HCT116 (cell line): ENCODE results near the gene CDK5RAP2. TPM values are rescaled to one million over a fixed set of nuclear protein-coding genes. Genes with fewer than 3 reads are reported as not detected.

Experiments used
- ATAC-seq: fragments of 200-7000 bp; cut with Tn5 transposase; 2 replicates; pipeline ENCODE4 v1.9.1; 2020; ENCODE audit warnings: mild to moderate bottlenecking, moderate library complexity
- BruUV-seq: library from RNA; stranded (reverse); fragments of 400-500 nt; replicated peaks from 2 replicates; lab custom pipeline; 2021; lab: Mats Ljungman, UMichigan
- CTCF ChIA-PET: fragments of 300-600 bp; sonication (Branson Sonifier 250); formaldehyde crosslinking; loops from one replicate; lab custom pipeline; 2021; ENCODE audit warnings: antibody characterized with exemption; lab: Charles Lee
- POLR2A ChIA-PET: fragments of 300-600, 350-600 bp; sonication (Branson Sonifier 250); formaldehyde crosslinking; loops from one replicate; lab custom pipeline; 2021; ENCODE audit warnings: antibody characterized with exemption; lab: Charles Lee
- RAD21 ChIA-PET, 2 experiments: fragments of 300-600 bp; sonication (Branson Sonifier 250); formaldehyde crosslinking; loops; one replicate each; lab custom pipeline; 2023; ENCODE audit warnings: low total read pairs in 2 of 2; ENCODE audit not compliant: uncharacterized antibody in 2 of 2, unreplicated experiment in 2 of 2, low non-redundant PET in 1 of 2; lab: Charles Lee
- DNase-seq: peaks from one replicate; pipeline ENCODE4 v3.0.0-alpha.2; 2010; ENCODE audit warnings: low read depth, low spot score
- H2AFZ ChIP-seq: fragments of 200-600 bp; shearing (Covaris generic), sonication (generic); 2 replicates; pipeline ENCODE4 v1.6.1; 2017; ENCODE audit warnings: low read depth, mixed run types, mixed read lengths, antibody characterized with exemption, low read length; ENCODE audit not compliant: poor library complexity, severe bottlenecking
- H3K27ac ChIP-seq: 2 replicates; pipeline ENCODE4 v1.5.1; 2012; ENCODE audit warnings: low read depth, low read length
- H3K27me3 ChIP-seq: fragments of 200-600 bp; sonication (generic); 2 replicates; pipeline ENCODE4 v1.6.1; 2016; ENCODE audit warnings: mixed run types, low read length, mixed read lengths; ENCODE audit not compliant: insufficient read depth
- H3K36me3 ChIP-seq, 2 experiments: fragments of 200-500 bp in 1 of 2; fragments of 200-600 bp in 1 of 2; sonication (Bioruptor generic) in 1 of 2; sonication (generic) in 1 of 2; 2 replicates each; pipeline versions ENCODE4 v1.5.1 to v1.6.1; 2014 to 2016; ENCODE audit warnings: low read length in 2 of 2, inconsistent platforms in 1 of 2, mixed read lengths in 1 of 2, mixed run types in 1 of 2; ENCODE audit not compliant: insufficient read depth in 2 of 2, control insufficient read depth in 1 of 2
- H3K4me1 ChIP-seq, 2 experiments: fragments of 200-600 bp in 1 of 2; sonication (generic) in 1 of 2; 2 replicates each; pipeline versions ENCODE4 v1.5.1 to v1.6.1; 2012 to 2017; ENCODE audit warnings: low read length in 2 of 2, inconsistent platforms in 1 of 2, mild to moderate bottlenecking in 1 of 2, mixed read lengths in 1 of 2, mixed run types in 1 of 2, moderate library complexity in 1 of 2; ENCODE audit not compliant: insufficient read depth in 2 of 2, control insufficient read depth in 1 of 2
- H3K4me2 ChIP-seq: fragments of 200-600 bp; sonication (generic); 2 replicates; pipeline ENCODE4 v1.6.1; 2017; ENCODE audit warnings: mixed run types, low read length, mixed read lengths
- H3K4me3 ChIP-seq, 2 experiments: fragments of 200-600 bp in 1 of 2; sonication (generic) in 1 of 2; replicated peaks in 1 of 2; 2 replicates each; pipeline ENCODE4 v1.5.1; 2011 to 2016; ENCODE audit warnings: low read length in 2 of 2, control low read depth in 1 of 2, low read depth in 1 of 2, mild to moderate bottlenecking in 1 of 2, mixed read lengths in 1 of 2, mixed run types in 1 of 2
- H3K79me2 ChIP-seq: fragments of 200-600 bp; sonication (generic); 2 replicates; pipeline ENCODE4 v1.6.1; 2017; ENCODE audit warnings: mild to moderate bottlenecking, mixed run types, low read length, moderate library complexity, mixed read lengths; ENCODE audit not compliant: insufficient read depth
- H3K9ac ChIP-seq: fragments of 200-600 bp; sonication (generic); 2 replicates; pipeline ENCODE4 v1.6.1; 2016; ENCODE audit warnings: low read length, mixed read lengths
- H3K9me2 ChIP-seq: fragments of 200-600 bp; sonication (generic), shearing (Covaris generic); 2 replicates; pipeline ENCODE4 v1.6.1; 2017; ENCODE audit warnings: mixed run types, mild to moderate bottlenecking, moderate library complexity; ENCODE audit not compliant: insufficient read depth
- H3K9me3 ChIP-seq, 2 experiments: fragments of 200-500 bp in 1 of 2; fragments of 200-600 bp in 1 of 2; sonication (Bioruptor generic) in 1 of 2; sonication (generic) in 1 of 2; 2 replicates each; pipeline ENCODE4 v1.6.1; 2014 to 2017; ENCODE audit warnings: low read length in 2 of 2, mixed read lengths in 2 of 2, inconsistent platforms in 1 of 2, low read depth in 1 of 2, mild to moderate bottlenecking in 1 of 2, mixed run types in 1 of 2, moderate library complexity in 1 of 2; ENCODE audit not compliant: control insufficient read depth in 1 of 2, insufficient read depth in 1 of 2
- H4K20me1 ChIP-seq: fragments of 200-600 bp; sonication (generic), shearing (Covaris generic); 2 replicates; pipeline ENCODE4 v1.6.1; 2017; ENCODE audit warnings: mixed run types, mild to moderate bottlenecking, moderate library complexity; ENCODE audit not compliant: insufficient read depth
- CBX3 ChIP-seq: IDR thresholded peaks from 2 replicates; pipeline ENCODE4 v1.6.1; 2012; ENCODE audit warnings: low read depth
- EGR1 ChIP-seq: IDR thresholded peaks from 2 replicates; pipeline ENCODE4 v1.6.1; 2012; ENCODE audit warnings: low read depth
- ELF1 ChIP-seq: IDR thresholded peaks from 2 replicates; pipeline ENCODE4 v1.6.1; 2012; ENCODE audit warnings: low read depth, borderline replicate concordance
- JUND ChIP-seq: IDR thresholded peaks from 2 replicates; pipeline ENCODE4 v1.6.1; 2012
- POLR2A ChIP-seq: IDR thresholded peaks from 2 replicates; pipeline ENCODE4 v1.7.0; 2011; ENCODE audit warnings: borderline replicate concordance; ENCODE audit not compliant: insufficient read depth, insufficient read length; ENCODE audit errors: extremely low read depth
- RAD21 ChIP-seq: IDR thresholded peaks from 2 replicates; pipeline ENCODE4 v1.6.1; 2012; ENCODE audit warnings: low read depth, mild to moderate bottlenecking
- SIN3A ChIP-seq: IDR thresholded peaks from 2 replicates; pipeline ENCODE4 v1.6.1; 2012; ENCODE audit warnings: low read depth
- SP1 ChIP-seq: IDR thresholded peaks from 2 replicates; pipeline ENCODE4 v1.6.1; 2012; ENCODE audit warnings: low read depth
- YY1 ChIP-seq: IDR thresholded peaks from 2 replicates; pipeline ENCODE4 v1.6.1; 2011; ENCODE audit warnings: low read length, low read depth, moderate library complexity, mild to moderate bottlenecking; ENCODE audit not compliant: insufficient replicate concordance; ENCODE audit errors: extremely low read depth
- intact Hi-C: fragments of 100-400 bp; cut with micrococcal nuclease; formaldehyde crosslinking; loops from 2 replicates; pipeline ENCODE4 v1.10.0; 2022
- total RNA-seq: library from RNA; stranded (reverse); gene quantifications from one replicate; pipeline ENCODE4 v1.2.1, GENCODE V29; 2021; ENCODE audit not compliant: unreplicated experiment
- TF ChIP-seq, protein P1 (sequence below): IDR thresholded peaks from 2 replicates; pipeline ENCODE4 v1.6.1; 2012; ENCODE audit warnings: low read depth
- TF ChIP-seq, protein P2 (sequence below): IDR thresholded peaks from 2 replicates; pipeline ENCODE4 v1.6.1; 2012

CDK5RAP2 gene
- total RNA-seq, 1 experiment from 2014 or later = 56.2 TPM

DNA sequence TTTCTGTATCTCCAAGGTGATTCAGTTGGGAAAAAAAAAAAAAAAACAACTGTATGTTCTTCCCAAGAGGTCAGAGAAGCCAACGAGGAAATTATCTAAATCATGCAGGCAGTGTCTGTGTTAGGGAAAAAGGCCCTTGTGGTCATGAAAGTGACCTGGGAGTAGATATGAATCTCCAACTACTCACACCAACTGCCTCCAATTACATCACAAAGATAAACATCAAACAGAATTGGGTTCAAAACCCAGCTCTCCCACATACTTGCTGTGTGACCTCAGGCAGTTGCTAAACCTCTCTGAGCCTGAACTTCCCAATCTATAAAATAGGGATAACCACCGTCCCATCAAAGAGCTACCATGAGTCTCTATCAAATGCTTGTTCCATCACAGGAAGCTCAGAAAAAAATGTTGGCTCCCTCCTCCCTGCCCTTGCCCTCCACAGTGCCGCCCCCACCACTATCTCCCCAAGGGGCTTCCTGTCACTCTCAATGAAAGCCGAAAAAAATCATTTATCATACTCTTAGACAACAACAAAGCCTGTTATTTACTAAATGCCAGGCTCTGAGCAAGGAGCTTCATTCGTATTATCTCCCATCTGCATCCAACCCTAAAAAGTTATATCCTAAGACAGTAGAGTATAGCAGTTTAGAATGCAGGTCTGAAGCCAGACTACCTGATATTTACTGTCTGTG, 42.9 kb downstream of the CDK5RAP2 start:
- Histone ChIP-seq H3K79me2 (no peaks in the 10 kb centered on the region), H3K9me2 (no peaks in the 10 kb centered on the region), H2AFZ (no peak overlapping the region), H3K36me3 (peaks cover 5 to 19% of the 10 kb centered on the region in 2 experiments; a peak in 3 of 4 replicates), H3K4me1 (peaks cover 21 to 27% of the 10 kb centered on the region in 2 experiments), H3K4me2 (no peak overlapping the region)
- POLR2A ChIA-PET = no interaction called here
- no TSS peak for BruUV-seq
- TF ChIP-seq YY1 (no peak), ELF1 (no peak)
- TF ChIP-seq, protein P1, sequence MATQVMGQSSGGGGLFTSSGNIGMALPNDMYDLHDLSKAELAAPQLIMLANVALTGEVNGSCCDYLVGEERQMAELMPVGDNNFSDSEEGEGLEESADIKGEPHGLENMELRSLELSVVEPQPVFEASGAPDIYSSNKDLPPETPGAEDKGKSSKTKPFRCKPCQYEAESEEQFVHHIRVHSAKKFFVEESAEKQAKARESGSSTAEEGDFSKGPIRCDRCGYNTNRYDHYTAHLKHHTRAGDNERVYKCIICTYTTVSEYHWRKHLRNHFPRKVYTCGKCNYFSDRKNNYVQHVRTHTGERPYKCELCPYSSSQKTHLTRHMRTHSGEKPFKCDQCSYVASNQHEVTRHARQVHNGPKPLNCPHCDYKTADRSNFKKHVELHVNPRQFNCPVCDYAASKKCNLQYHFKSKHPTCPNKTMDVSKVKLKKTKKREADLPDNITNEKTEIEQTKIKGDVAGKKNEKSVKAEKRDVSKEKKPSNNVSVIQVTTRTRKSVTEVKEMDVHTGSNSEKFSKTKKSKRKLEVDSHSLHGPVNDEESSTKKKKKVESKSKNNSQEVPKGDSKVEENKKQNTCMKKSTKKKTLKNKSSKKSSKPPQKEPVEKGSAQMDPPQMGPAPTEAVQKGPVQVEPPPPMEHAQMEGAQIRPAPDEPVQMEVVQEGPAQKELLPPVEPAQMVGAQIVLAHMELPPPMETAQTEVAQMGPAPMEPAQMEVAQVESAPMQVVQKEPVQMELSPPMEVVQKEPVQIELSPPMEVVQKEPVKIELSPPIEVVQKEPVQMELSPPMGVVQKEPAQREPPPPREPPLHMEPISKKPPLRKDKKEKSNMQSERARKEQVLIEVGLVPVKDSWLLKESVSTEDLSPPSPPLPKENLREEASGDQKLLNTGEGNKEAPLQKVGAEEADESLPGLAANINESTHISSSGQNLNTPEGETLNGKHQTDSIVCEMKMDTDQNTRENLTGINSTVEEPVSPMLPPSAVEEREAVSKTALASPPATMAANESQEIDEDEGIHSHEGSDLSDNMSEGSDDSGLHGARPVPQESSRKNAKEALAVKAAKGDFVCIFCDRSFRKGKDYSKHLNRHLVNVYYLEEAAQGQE = no peak
- TF ChIP-seq, all 23 proteins: peak for 0
- intact Hi-C loops = no loop called here
- Histone ChIP-seq H3K9ac (no peak overlapping the region), H4K20me1 (no peaks in the 10 kb centered on the region), H3K9me3 (no peaks in the 10 kb centered on the region), H3K27ac (no peak overlapping the region), H3K4me3 (no peak overlapping the region), H3K27me3 (no peaks in the 10 kb centered on the region)
- ChIA-PET CTCF (no interaction called here), RAD21 (no interaction called here)
- DNase-seq = no peak
- no peak for ATAC-seq

DNA sequence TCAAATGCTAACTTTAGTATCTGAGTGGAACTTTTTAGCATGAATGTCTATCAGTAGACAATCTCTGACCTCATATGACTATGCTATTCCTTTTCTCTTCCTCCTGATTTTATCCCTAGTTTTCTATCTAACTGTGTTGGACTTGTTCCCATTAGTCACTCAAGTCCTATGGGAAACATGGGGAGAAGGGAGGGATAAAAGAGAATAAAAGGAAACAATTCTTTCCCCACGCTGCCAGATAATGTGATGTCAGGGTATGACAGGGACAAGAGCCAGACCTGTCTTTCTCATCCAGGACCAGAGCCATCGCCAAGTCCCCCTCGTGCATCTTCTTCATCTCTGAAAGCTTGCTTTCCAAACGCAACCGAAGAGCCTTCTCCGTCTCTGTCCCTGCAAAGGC, 43.9 kb downstream of the CDK5RAP2 start:
- no peak overlapping the region for H3K27ac ChIP-seq
- ChIA-PET RAD21 (no interaction called here), CTCF (no interaction called here), POLR2A (no interaction called here)
- H3K4me2 ChIP-seq = no peak overlapping the region
- no peaks in the 10 kb centered on the region for H3K9me2 ChIP-seq
- no TSS peak for BruUV-seq
- H3K79me2 ChIP-seq = no peaks in the 10 kb centered on the region; the same call in 1 of the 2 replicates
- intact Hi-C loops = no loop called here
- no peak overlapping the region for H3K9ac ChIP-seq
- DNase-seq (no peak), ATAC-seq (no peak)
- H3K36me3 ChIP-seq = peaks cover 5 to 19% of the 10 kb centered on the region in 2 experiments; a peak in 3 of 4 replicates
- H2AFZ ChIP-seq = no peak overlapping the region
- TF ChIP-seq POLR2A (no peak), SIN3A (no peak), EGR1 (no peak), RAD21 (no peak), SP1 (no peak), CBX3 (no peak), JUND (no peak)
- TF ChIP-seq, protein P2, sequence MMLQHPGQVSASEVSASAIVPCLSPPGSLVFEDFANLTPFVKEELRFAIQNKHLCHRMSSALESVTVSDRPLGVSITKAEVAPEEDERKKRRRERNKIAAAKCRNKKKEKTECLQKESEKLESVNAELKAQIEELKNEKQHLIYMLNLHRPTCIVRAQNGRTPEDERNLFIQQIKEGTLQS = no peak
- no peak overlapping the region for H3K4me3 ChIP-seq
- no peaks in the 10 kb centered on the region for H3K27me3 ChIP-seq
- no peaks in the 10 kb centered on the region for H3K9me3 ChIP-seq
- peaks cover 25 to 34% of the 10 kb centered on the region in 2 experiments for H3K4me1 ChIP-seq
- no peaks in the 10 kb centered on the region for H4K20me1 ChIP-seq
